ENCODE data around the gene MYO1G. TPM values are rescaled to one million over a fixed set of nuclear protein-coding genes. Genes with fewer than 3 reads are reported as not detected.

Gene MYO1G
- total and polyA plus RNA-seq, 8 donors = 1.7 to 16.7 (median 3.3) TPM

DNA sequence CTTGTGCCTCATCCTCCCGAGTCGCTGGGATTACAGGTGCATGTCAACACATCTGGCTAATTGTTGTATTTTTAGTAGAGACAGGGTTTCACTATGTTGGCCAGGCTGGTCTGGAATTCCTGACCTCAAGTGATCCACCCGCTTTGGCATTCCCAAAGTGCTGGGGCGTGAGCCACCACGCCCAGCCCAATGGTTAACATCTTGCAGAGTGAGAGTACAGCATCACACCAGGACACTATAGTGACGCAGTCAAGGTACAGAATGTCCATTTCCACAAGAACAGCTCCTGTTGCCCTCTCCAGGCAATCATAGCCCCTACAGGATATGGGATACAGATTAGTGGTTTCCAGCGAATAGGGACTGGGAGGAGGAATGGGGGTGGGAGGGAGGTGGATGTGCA lies 34.0 kb downstream of the MYO1G start:
- no peak for DNase-seq
- 72 to 83% (median 74%) methylated on average over 7 of the region's 7 CpGs for WGBS, 5 donors
- H3K27ac ChIP-seq = no peak overlapping the region
- no peaks in the 10 kb centered on the region for H3K4me1 ChIP-seq
- H3K36me3 ChIP-seq = no peaks in the 10 kb centered on the region
- no peak overlapping the region for H3K4me3 ChIP-seq
- H3K27me3 ChIP-seq = no peaks in the 10 kb centered on the region
- no peak for TF ChIP-seq POLR2AphosphoS5 (IDR thresholded peaks at IDR 0.05)
- TF ChIP-seq, protein P1, sequence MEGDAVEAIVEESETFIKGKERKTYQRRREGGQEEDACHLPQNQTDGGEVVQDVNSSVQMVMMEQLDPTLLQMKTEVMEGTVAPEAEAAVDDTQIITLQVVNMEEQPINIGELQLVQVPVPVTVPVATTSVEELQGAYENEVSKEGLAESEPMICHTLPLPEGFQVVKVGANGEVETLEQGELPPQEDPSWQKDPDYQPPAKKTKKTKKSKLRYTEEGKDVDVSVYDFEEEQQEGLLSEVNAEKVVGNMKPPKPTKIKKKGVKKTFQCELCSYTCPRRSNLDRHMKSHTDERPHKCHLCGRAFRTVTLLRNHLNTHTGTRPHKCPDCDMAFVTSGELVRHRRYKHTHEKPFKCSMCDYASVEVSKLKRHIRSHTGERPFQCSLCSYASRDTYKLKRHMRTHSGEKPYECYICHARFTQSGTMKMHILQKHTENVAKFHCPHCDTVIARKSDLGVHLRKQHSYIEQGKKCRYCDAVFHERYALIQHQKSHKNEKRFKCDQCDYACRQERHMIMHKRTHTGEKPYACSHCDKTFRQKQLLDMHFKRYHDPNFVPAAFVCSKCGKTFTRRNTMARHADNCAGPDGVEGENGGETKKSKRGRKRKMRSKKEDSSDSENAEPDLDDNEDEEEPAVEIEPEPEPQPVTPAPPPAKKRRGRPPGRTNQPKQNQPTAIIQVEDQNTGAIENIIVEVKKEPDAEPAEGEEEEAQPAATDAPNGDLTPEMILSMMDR (IDR thresholded peaks at IDR 0.05) = no peak
- no peak for TF ChIP-seq POLR2A (IDR thresholded peaks at IDR 0.05)
- no peak for TF ChIP-seq EP300 (IDR thresholded peaks at IDR 0.05)
- no peaks in the 10 kb centered on the region for H3K9me3 ChIP-seq
- intact Hi-C loops (cut with DNase I; ENCODE audit: low total_unique reads) = no loop called here

DNA sequence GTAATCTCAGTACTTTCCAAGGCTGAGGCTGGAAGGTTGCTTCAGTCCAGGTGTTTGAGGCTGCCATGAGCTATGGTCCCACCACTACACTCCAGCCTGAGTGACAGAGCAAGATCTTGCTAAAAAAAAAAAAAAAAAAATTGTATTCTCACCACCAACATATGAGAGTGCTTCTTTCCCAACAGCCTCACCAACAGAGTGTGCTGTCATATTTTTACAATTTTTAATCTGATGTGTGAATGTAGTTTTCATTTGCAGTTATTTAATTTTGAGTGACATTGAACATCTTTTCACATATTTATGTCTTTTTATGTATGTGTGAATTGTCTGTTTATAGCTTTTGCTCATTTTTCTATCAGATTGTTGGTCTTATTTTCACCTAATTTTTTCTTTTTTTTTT lies 35.2 kb downstream of the MYO1G start:
- intact Hi-C loops (cut with DNase I; ENCODE audit: low total_unique reads) = no loop called here
- Histone ChIP-seq H3K27me3 (no peaks in the 10 kb centered on the region), H3K27ac (no peak overlapping the region), H3K4me1 (no peaks in the 10 kb centered on the region), H3K4me3 (no peak overlapping the region), H3K36me3 (no peaks in the 10 kb centered on the region), H3K9me3 (no peaks in the 10 kb centered on the region)
- DNase-seq = no peak
- TF ChIP-seq POLR2A (IDR thresholded peaks at IDR 0.05) (no peak), EP300 (IDR thresholded peaks at IDR 0.05) (no peak), POLR2AphosphoS5 (IDR thresholded peaks at IDR 0.05) (no peak)
- TF ChIP-seq, protein P1 (IDR thresholded peaks at IDR 0.05) = no peak

DNA sequence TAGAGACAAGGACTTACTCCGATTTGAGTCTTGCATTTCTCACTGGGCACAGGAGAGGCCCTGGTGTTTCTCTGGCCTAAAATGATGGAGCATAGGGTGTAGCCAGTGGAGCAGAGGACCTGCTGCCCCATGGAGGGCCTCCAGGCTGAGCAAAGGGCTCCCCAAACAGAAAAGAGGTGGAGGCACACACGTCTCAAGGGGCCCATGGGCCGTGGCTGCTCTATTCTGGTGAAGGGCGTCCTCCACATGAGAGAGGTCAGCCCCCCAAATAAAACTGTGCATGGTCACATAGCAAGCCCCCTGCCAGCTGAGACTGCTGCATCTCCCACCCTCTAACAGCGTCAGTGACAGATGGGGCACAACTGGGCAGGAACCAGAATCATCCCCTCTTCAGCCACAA lies 41.4 kb downstream of the MYO1G start:
- peaks cover 0 to 12% (median 0%) of the 10 kb centered on the region in 3 donors for H3K27me3 ChIP-seq
- 57 to 81% (median 75%) methylated on average over 4 to 5 of the region's 5 CpGs for WGBS, 5 donors
- H3K9me3 ChIP-seq = no peaks in the 10 kb centered on the region
- H3K4me1 ChIP-seq = no peaks in the 10 kb centered on the region
- no peak overlapping the region for H3K27ac ChIP-seq
- intact Hi-C loops (cut with DNase I; ENCODE audit: low total_unique reads) = no loop called here
- no peak for DNase-seq
- TF ChIP-seq EP300 (IDR thresholded peaks at IDR 0.05) (no peak), POLR2A (IDR thresholded peaks at IDR 0.05) (no peak), POLR2AphosphoS5 (IDR thresholded peaks at IDR 0.05) (no peak)
- TF ChIP-seq, protein P1 (IDR thresholded peaks at IDR 0.05) = no peak
- no peaks in the 10 kb centered on the region for H3K36me3 ChIP-seq
- no peak overlapping the region for H3K4me3 ChIP-seq

DNA sequence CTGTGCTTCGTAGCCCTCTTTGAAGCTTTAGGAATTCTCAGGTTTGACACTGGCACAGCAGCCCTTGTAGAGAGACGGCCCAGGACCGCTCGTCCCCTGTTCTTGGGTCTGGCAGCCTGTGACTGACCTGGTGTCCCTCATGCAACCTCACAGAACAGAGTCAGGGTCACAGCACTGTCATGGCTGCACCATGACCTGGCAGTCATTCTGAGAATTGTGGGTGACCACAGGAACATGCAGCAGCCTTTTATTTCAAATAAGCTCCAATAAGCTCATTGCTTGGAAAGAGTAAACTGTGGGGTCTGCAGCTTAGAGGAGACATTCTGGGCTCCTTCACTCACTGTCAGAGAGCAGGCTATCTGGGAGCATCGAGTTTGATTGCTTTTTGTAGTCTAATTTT lies 42.5 kb downstream of the MYO1G start:
- Histone ChIP-seq H3K27me3 (peaks cover 0 to 12% (median 0%) of the 10 kb centered on the region in 3 donors), H3K9me3 (no peaks in the 10 kb centered on the region), H3K4me1 (no peaks in the 10 kb centered on the region), H3K36me3 (no peaks in the 10 kb centered on the region), H3K4me3 (no peak overlapping the region), H3K27ac (no peak overlapping the region)
- intact Hi-C loops (cut with DNase I; ENCODE audit: low total_unique reads) = no loop called here
- no peak for DNase-seq
- no peak for TF ChIP-seq EP300 (IDR thresholded peaks at IDR 0.05)
- TF ChIP-seq, protein P1 (IDR thresholded peaks at IDR 0.05) = no peak
- TF ChIP-seq POLR2AphosphoS5 (IDR thresholded peaks at IDR 0.05) = no peak
- no peak for TF ChIP-seq POLR2A (IDR thresholded peaks at IDR 0.05)
- 73 to 81% (median 77%) methylated on average over 5 of the region's 5 CpGs for WGBS, 5 donors
